Measurements from ENCODE around the gene DALRD3. TPM values are rescaled to one million over a fixed set of nuclear protein-coding genes. Genes with fewer than 3 reads are reported as not detected.
A peak's percentile ranks its signal among the peaks of the same experiment; 100 is the strongest.

Gene DALRD3
- total and polyA plus RNA-seq, 8 donors: 19.5 to 57.2 (median 26.2) TPM

- Histone ChIP-seq H3K9me3 (no peaks in the 10 kb centered on the region), H3K27me3 (no peaks in the 10 kb centered on the region), H3K4me3 (peak within 1 kb of the TSS; percentile 54 to 86 (median 72)), H3K4me1 (peaks cover 6 to 15% (median 6%) of the 10 kb centered on the region in 3 donors), H3K36me3 (peaks cover 0 to 50% (median 24%) of the 10 kb centered on the region in 3 donors), H3K27ac (peak within 1 kb of the TSS; percentile 71 to 90 (median 82))
- peak; percentile 68 for FAIRE-seq
- WGBS, 2 donors: 1% methylated on average over 55 of the region's 55 CpGs
- peak; percentile 94 to 98 (median 96) for ATAC-seq
- intact Hi-C loops (cut with DNase I): loop anchor here in 1 of 3 donors (10.0 kb wide), 1 partner anchor 66 kb away; the partner anchor contains the start of gene QRICH1
- TF ChIP-seq CTCF (IDR thresholded peaks at IDR 0.05): no peak
- DNase-seq: peak; percentile 90 to 98 (median 96)
These were observed 10.5 kb upstream of the DALRD3 start, which contains the start of gene IMPDH2 for GRCh38 chr3:49028673-49029562. TSS of gene IMPDH2 (minus strand) at chr3:49029398. CDS start at chr3:49029350, 48 bp downstream.

DNA sequence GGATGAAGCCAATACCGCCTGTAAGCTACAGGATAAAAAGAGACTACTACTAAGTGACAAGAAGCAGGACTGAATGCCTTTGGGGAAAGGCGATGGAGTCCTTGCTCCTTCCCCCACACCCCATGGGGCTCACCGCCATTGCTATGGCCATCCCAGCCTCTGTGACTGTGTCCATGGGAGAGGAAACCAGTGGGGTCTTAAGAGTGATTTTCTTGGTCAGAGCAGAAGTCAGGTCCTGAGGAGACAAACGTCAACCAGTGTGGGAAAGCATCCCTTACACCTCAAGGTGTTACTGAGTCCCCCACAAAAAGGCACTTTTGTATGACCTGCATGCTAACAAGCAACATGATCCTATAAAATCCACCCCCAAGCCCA, 9.9 kb upstream of the DALRD3 start:
- intact Hi-C loops (cut with DNase I): loop anchor here in 1 of 3 donors (10.0 kb wide), 1 partner anchor 67 kb away; the partner anchor contains the start of gene QRICH1
- no peaks in the 10 kb centered on the region for H3K27me3 ChIP-seq
- no peak for ATAC-seq
- H3K27ac ChIP-seq: peak overlapping the region in 2 of 4 donors; percentile 78 to 90
- no peak for FAIRE-seq
- H3K9me3 ChIP-seq: no peaks in the 10 kb centered on the region
- H3K4me1 ChIP-seq: peaks cover 6 to 17% (median 6%) of the 10 kb centered on the region in 3 donors
- H3K4me3 ChIP-seq: peak overlapping the region in 3 of 4 donors; percentile 54 to 86 (median 64)
- 69 to 77% methylated on average over 4 of the region's 4 CpGs for WGBS, 2 donors
- DNase-seq: peak in 1 of 6 donors; percentile 4
- peaks cover 0 to 51% (median 24%) of the 10 kb centered on the region in 3 donors for H3K36me3 ChIP-seq
- no peak for TF ChIP-seq CTCF (IDR thresholded peaks at IDR 0.05)

DNA sequence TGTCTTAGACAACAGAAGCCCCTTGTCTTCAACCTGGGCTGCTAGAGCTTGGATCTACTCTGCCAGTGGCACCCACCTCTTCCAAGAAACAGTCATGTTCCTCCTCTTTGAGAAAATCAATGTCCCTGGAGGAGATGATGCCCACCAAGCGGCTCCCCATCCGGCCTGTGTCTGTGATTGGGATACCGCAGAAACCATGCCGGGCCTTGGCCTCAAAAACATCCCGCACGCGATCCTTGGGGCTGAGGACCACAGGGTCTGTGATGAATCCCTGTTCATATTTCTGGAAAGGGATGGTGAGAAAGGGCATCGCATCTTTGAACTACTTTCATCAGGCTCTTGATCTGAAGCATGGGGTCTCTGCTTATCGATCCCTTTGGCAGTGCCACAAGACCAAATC, 9.3 kb upstream of the DALRD3 start:
- Histone ChIP-seq H3K4me1 (peaks cover 6 to 23% (median 9%) of the 10 kb centered on the region in 3 donors), H3K9me3 (no peaks in the 10 kb centered on the region), H3K4me3 (peak overlapping the region in 1 of 4 donors; percentile 86), H3K36me3 (peaks cover 0 to 44% (median 20%) of the 10 kb centered on the region in 3 donors), H3K27me3 (no peaks in the 10 kb centered on the region), H3K27ac (no peak overlapping the region)
- 90 to 91% methylated on average over 9 of the region's 9 CpGs for WGBS, 2 donors
- intact Hi-C loops (cut with DNase I): loop anchor here in 1 of 3 donors (10.0 kb wide), 1 partner anchor 67 kb away; the partner anchor contains the start of gene QRICH1
- FAIRE-seq: no peak
- TF ChIP-seq CTCF (IDR thresholded peaks at IDR 0.05): no peak
- DNase-seq: no peak
- ATAC-seq: no peak

GRCh38 chr3:49026536-49026935, 8.2 kb upstream of the DALRD3 start:
- Histone ChIP-seq H3K27me3 (no peaks in the 10 kb centered on the region), H3K9me3 (no peaks in the 10 kb centered on the region), H3K36me3 (peaks cover 0 to 33% (median 18%) of the 10 kb centered on the region in 3 donors), H3K4me1 (peaks cover 6 to 24% (median 9%) of the 10 kb centered on the region in 3 donors), H3K27ac (no peak overlapping the region), H3K4me3 (no peak overlapping the region)
- FAIRE-seq (no peak), ATAC-seq (no peak), DNase-seq (no peak)
- intact Hi-C loops (cut with DNase I): loop anchor here in 1 of 3 donors (10.0 kb wide), 1 partner anchor 68 kb away; the partner anchor contains the start of gene QRICH1
- 91 to 96% methylated on average over 3 of the region's 3 CpGs for WGBS, 2 donors
- TF ChIP-seq CTCF (IDR thresholded peaks at IDR 0.05): no peak
